CD4-positive, alpha-beta T cell (primary cell): Measurements from ENCODE around the gene CARM1. TPM values are rescaled to one million over a fixed set of nuclear protein-coding genes. Genes with fewer than 3 reads are reported as not detected.

Source experiments
- ATAC-seq: fragments of 200-7000 bp; cut with Tn5 transposase; one replicate; pipeline ENCODE4 v1.10.0; 2022; ENCODE audit warnings: mild to moderate bottlenecking; ENCODE audit not compliant: poor library complexity
- CTCF ChIA-PET: fragments of 350-600 bp; sonication (Branson Sonifier 250); formaldehyde crosslinking; loops from one replicate; lab custom pipeline; 2021; ENCODE audit warnings: antibody characterized with exemption, inconsistent platforms; lab: Charles Lee
- POLR2A ChIA-PET: fragments of 350-600 bp; sonication (Branson Sonifier 250); formaldehyde crosslinking; loops from one replicate; lab custom pipeline; 2021; ENCODE audit warnings: antibody characterized with exemption, inconsistent platforms; lab: Charles Lee
- DNase-seq, 14 experiments: peaks; one replicate each; pipeline ENCODE4 v3.0.0-alpha.2; 2013 to 2020; ENCODE audit warnings: mixed read lengths in 2 of 14
- H3K27ac ChIP-seq, 2 donors: one replicate each; pipeline versions ENCODE4 v1.5.1 to v1.7.0; 2013; ENCODE audit warnings: low read length in 2 of 2, low read depth in 1 of 2, mild to moderate bottlenecking in 1 of 2
- H3K27me3 ChIP-seq, 2 experiments: 1 replicate in 1 of 2; 2 replicates in 1 of 2; pipeline versions ENCODE4 v1.6.1 to v1.7.0; 2013; ENCODE audit warnings: low read length in 2 of 2, control low read depth in 1 of 2, mild to moderate bottlenecking in 1 of 2, moderate library complexity in 1 of 2; ENCODE audit not compliant: insufficient read depth in 2 of 2, control insufficient read depth in 1 of 2
- H3K36me3 ChIP-seq: one replicate; pipeline ENCODE4 v1.6.1; 2013; ENCODE audit warnings: low read length, control low read depth; ENCODE audit not compliant: insufficient read depth
- H3K4me1 ChIP-seq: one replicate; pipeline ENCODE4 v1.6.1; 2013; ENCODE audit warnings: low read length, control low read depth; ENCODE audit not compliant: insufficient read depth
- H3K4me3 ChIP-seq: one replicate; pipeline ENCODE4 v1.5.1; 2013; ENCODE audit warnings: mild to moderate bottlenecking, low read length, moderate library complexity
- H3K9me3 ChIP-seq, 2 experiments: 1 replicate in 1 of 2; 2 replicates in 1 of 2; pipeline versions ENCODE4 v1.6.1 to v1.7.0; 2013; ENCODE audit warnings: low read length in 2 of 2, mild to moderate bottlenecking in 2 of 2, control low read depth in 1 of 2, moderate library complexity in 1 of 2; ENCODE audit not compliant: control insufficient read depth in 1 of 2, insufficient read depth in 1 of 2
- H3K27ac Mint-ChIP-seq: one replicate; pipeline ENCODE4 v1.8.0; 2020; ENCODE audit warnings: mixed read lengths
- H3K27me3 Mint-ChIP-seq: one replicate; pipeline ENCODE4 v1.8.0; 2021; ENCODE audit warnings: mixed read lengths
- H3K36me3 Mint-ChIP-seq: one replicate; pipeline ENCODE4 v1.8.0; 2021; ENCODE audit warnings: low read depth, mixed read lengths
- H3K4me1 Mint-ChIP-seq: one replicate; pipeline ENCODE4 v1.8.0; 2021; ENCODE audit warnings: low read depth, mixed read lengths
- H3K4me3 Mint-ChIP-seq: one replicate; pipeline ENCODE4 v1.8.0; 2020; ENCODE audit warnings: mild to moderate bottlenecking, mixed read lengths
- H3K9me3 Mint-ChIP-seq: one replicate; pipeline ENCODE4 v1.8.0; 2020; ENCODE audit warnings: mixed read lengths
- CTCF ChIP-seq: fragments of 200-600 bp; IDR thresholded peaks from one replicate; pipeline ENCODE4 v1.8.0; 2022; ENCODE audit warnings: antibody characterized with exemption, mild to moderate bottlenecking
- intact Hi-C, 2 experiments: fragments of 100-400 bp; cut with DNase I in 1 of 2; cut with micrococcal nuclease in 1 of 2; formaldehyde crosslinking; loops; one replicate each; pipeline versions ENCODE4 v1.15.1 to v1.9.0; 2023 to 2025; cut with DNase I, micrococcal nuclease
- total RNA-seq, 174 experiments: library from RNA in 2 of 174; stranded (reverse) in 2 of 174; gene quantifications; one replicate each; pipeline ENCODE4 v1.2.3 and lab custom pipeline; 2021 to 2026

Gene CARM1
- total RNA-seq, 2 experiments from 2014 or later = 17.5 to 18.0 TPM

- no peaks in the 10 kb centered on the region for H3K27me3 ChIP-seq
- H3K36me3 Mint-ChIP-seq = no peaks in the 10 kb centered on the region
- DNase-seq (no peak), ATAC-seq (no peak)
- H3K4me3 Mint-ChIP-seq = no peak overlapping the region
- H3K4me1 Mint-ChIP-seq = peaks cover 16% of the 10 kb centered on the region
- H3K4me1 ChIP-seq = peaks cover 14% of the 10 kb centered on the region
- POLR2A ChIA-PET = no interaction called here
- no peaks in the 10 kb centered on the region for H3K27me3 Mint-ChIP-seq
- no peaks in the 10 kb centered on the region for H3K9me3 ChIP-seq
- H3K27ac ChIP-seq = no peak overlapping the region
- CTCF ChIA-PET = no interaction called here
- no peaks in the 10 kb centered on the region for H3K9me3 Mint-ChIP-seq
- TF ChIP-seq CTCF = no peak
- H3K36me3 ChIP-seq = no peaks in the 10 kb centered on the region
- H3K4me3 ChIP-seq = no peak overlapping the region
- intact Hi-C loops = no loop called here
- no peak overlapping the region for H3K27ac Mint-ChIP-seq
Measured at GRCh38 chr19:10894911-10895213, 23.5 kb downstream of the CARM1 start.

GRCh38 chr19:10895363-10895762 lies 24.0 kb downstream of the CARM1 start:
- no peak for ATAC-seq
- no peak overlapping the region for H3K4me3 ChIP-seq
- Mint-ChIP-seq H3K4me1 (peaks cover 16% of the 10 kb centered on the region), H3K36me3 (no peaks in the 10 kb centered on the region), H3K9me3 (no peaks in the 10 kb centered on the region), H3K27ac (no peak overlapping the region), H3K4me3 (no peak overlapping the region), H3K27me3 (no peaks in the 10 kb centered on the region)
- intact Hi-C loops = no loop called here
- ChIA-PET CTCF (no interaction called here), POLR2A (no interaction called here)
- no peaks in the 10 kb centered on the region for H3K36me3 ChIP-seq
- DNase-seq = no peak
- peaks cover 14% of the 10 kb centered on the region for H3K4me1 ChIP-seq
- H3K27me3 ChIP-seq = no peaks in the 10 kb centered on the region
- no peak for TF ChIP-seq CTCF
- no peak overlapping the region for H3K27ac ChIP-seq
- H3K9me3 ChIP-seq = no peaks in the 10 kb centered on the region

- H3K27ac Mint-ChIP-seq = no peak overlapping the region
- no peaks in the 10 kb centered on the region for H3K9me3 Mint-ChIP-seq
- no peaks in the 10 kb centered on the region for H3K36me3 Mint-ChIP-seq
- Histone ChIP-seq H3K27ac (no peak overlapping the region), H3K9me3 (no peaks in the 10 kb centered on the region), H3K27me3 (no peaks in the 10 kb centered on the region), H3K4me3 (no peak overlapping the region), H3K4me1 (peaks cover 14% of the 10 kb centered on the region), H3K36me3 (no peaks in the 10 kb centered on the region)
- H3K4me1 Mint-ChIP-seq = peaks cover 16% of the 10 kb centered on the region
- TF ChIP-seq CTCF = no peak
- intact Hi-C loops = no loop called here
- no peak for ATAC-seq
- DNase-seq = no peak
- H3K4me3 Mint-ChIP-seq = no peak overlapping the region
- ChIA-PET POLR2A (no interaction called here), CTCF (no interaction called here)
- no peaks in the 10 kb centered on the region for H3K27me3 Mint-ChIP-seq
Measured at GRCh38 chr19:10895920-10896319, 24.6 kb downstream of the CARM1 start.
